GM18858 (cell line): ENCODE measurements around the gene RHOBTB1.

Experiments used
- ATAC-seq: cut with Tn5 transposase; IDR thresholded peaks from one replicate; pipeline ENCODE4 v1.9.1; 2021; ENCODE audit not compliant: unreplicated experiment

Gene RHOBTB1

DNA sequence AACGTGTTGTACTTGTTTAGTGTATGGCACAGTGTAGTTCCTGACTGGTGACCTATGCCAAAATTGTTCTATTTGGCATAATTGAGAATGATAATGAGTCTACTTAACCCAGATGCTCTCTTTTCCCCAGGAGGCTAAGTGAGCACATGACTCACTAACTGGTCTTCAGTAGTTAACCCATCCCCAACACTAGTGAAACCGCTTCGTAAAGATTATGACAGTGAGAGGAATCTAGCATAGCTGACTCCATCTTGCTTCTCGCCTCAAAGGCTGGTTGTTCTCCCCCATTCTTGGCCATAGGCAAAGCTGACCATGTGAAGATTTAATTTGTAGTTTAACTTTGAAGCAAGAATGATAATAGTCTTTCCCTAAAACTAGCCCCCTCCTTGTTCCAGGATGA is 118.5 kb downstream of the RHOBTB1 start:
- no peak for ATAC-seq

DNA sequence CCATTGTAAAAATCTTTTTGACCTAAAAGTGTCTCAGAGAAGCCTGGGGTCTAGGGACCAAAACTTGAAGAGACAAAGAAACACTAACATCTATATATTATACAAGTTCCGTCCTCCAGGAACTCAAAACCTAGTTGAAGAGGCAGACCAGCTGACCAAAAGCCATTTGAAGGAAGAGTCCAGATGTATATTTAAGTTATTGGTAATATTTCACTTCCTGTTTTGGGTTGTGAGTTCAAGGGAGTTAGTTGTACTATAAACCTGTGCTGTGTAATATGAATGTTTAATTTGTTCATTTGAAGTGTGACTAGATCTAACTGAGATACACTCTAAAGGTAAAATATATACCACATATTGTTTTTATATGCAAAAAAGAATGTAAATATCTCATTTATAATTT is 120.7 kb downstream of the RHOBTB1 start:
- ATAC-seq, result no peak

DNA sequence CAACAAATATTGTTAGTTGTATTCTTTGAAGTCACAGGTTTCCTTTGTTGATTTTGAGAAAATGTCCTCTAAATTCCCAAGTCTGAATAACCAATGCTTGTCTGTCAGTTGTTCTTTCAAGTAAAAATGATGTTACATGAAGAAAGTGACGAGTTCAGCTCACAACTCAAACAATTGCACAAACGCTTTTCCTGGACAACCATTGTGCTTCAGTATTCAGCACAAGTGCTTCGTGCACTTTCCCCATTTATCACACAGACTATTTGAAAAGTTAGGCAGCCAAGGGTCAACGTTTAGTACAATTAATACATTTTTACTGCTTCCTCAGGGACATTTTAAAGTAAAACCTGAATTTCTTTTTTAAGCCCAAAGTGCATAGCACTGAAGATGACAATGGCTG is 121.2 kb downstream of the RHOBTB1 start:
- no peak for ATAC-seq

DNA sequence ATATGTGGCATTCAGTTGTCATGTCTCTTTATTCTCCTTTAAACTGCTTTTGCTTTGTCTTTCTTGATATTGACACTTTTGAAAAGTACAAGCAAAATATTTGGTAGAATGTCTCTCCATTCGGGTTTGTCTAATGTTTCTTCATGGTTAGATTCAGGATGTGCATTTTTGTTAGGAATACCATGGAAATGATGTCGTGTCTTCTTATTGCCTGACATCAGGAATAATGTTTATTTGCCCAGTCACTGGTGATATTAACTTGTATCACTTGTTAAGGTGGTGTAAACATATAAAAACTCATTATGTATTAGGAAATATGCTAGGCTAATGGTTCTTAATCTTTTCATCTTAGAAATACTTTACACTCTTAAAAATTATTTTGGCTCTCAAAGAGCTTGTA is 122.3 kb downstream of the RHOBTB1 start:
- no peak for ATAC-seq

DNA sequence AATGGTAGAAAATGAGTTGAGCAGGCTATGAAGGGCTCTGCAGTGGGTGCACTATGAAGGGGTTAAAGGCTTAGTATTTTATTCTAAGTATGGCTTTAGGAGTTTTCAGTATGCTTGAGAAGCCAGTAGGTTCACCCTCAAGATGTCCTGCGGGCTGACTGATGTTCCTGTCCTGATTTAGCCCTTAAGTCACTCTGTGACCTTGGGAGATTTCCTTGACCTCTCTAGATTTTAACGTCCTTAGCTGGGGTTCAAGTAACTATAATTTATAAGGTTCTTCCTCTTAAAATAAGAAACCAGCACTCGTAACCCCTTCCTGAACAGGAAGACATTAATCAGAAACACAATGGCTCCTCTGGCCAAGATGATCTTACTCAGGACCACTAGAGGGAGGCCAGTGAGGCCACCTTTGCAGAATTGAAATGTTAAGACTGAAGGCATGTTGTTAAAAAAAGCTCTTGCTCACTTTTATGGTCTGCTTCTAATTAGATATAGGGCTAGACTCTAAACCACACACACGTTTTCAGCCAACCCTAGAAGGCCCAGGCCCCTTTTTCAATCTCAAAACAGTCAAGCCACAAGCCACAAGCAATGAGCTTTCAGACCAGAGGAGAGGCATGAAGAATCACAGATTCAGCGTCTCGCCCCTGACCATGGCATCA is 123.8 kb downstream of the RHOBTB1 start:
- ATAC-seq, result peak; percentile 87
